Muscle of back (tissue), 13 donors: ENCODE data around the gene CKAP5. TPM values are rescaled to one million over a fixed set of nuclear protein-coding genes. Genes with fewer than 3 reads are reported as not detected.

ENCODE experiments used
- DNase-seq, 3 donors: peaks; one replicate each; pipeline versions ENCODE4 v3.0.0 to v3.0.0-alpha.2; 2013
- long read RNA-seq, 9 donors: transcript quantifications; one replicate each; lab custom pipeline, GENCODE V29; 2026
- polyA plus RNA-seq, 10 donors: library from polyadenylated mRNA; unstranded; fragments of 120-200 nt; gene quantifications; one replicate each; pipeline ENCODE4 v1.2.1, GENCODE V29; 2013; ENCODE audit not compliant: insufficient read length in 10 of 10

Gene CKAP5
- polyA plus RNA-seq: 10 to 100 TPM; 43.5 to 70.1 (median 55.1) TPM
- long read RNA-seq, donor 1: 0 reads
- long read RNA-seq, donor 2, full-length matches to known transcripts: 1 of 1 reads
- long read RNA-seq, donor 2, partial matches to known transcripts: 0 of 1 reads
- long read RNA-seq, donor 2, other reads (novel, unspliced or antisense): 0 of 1 reads
- long read RNA-seq, donor 3: 0 reads
- long read RNA-seq, donor 4: 0 reads
- long read RNA-seq, donor 5: 0 reads
- long read RNA-seq, donor 6, full-length matches to known transcripts: 1 of 17 reads
- long read RNA-seq, donor 6, partial matches to known transcripts: 16 of 17 reads
- long read RNA-seq, donor 6, other reads (novel, unspliced or antisense): 0 of 17 reads
- long read RNA-seq, donor 7, partial matches to known transcripts: 8 of 8 reads
- long read RNA-seq, donor 7, other reads (novel, unspliced or antisense): 0 of 8 reads
- long read RNA-seq, donor 8: 0 reads
- long read RNA-seq, donor 9: 0 reads

- peak; percentile 89 to 97 (median 92) for DNase-seq
Measured at GRCh38 chr11:46845740-46846509, at the start of gene CKAP5. Gene CKAP5 (minus strand): TSS chr11:46846280. CDS start chr11:46821231, 25,049 bp downstream.

GRCh38 chr11:46895821-46896220, 49.7 kb upstream of the CKAP5 start:
- DNase-seq: no peak

- no peak for DNase-seq
Measured at GRCh38 chr11:46894961-46895360, 48.9 kb upstream of the CKAP5 start.

- no peak for DNase-seq
Measured at GRCh38 chr11:46894506-46894905, 48.4 kb upstream of the CKAP5 start.

- no peak for DNase-seq
Measured at GRCh38 chr11:46892838-46893237, 46.8 kb upstream of the CKAP5 start.

- no peak for DNase-seq
Measured at GRCh38 chr11:46892109-46892508, 46.0 kb upstream of the CKAP5 start.

- DNase-seq: no peak
Measured at GRCh38 chr11:46890665-46891064, 44.6 kb upstream of the CKAP5 start.

GRCh38 chr11:46889689-46890475, 43.8 kb upstream of the CKAP5 start:
- DNase-seq: peak; percentile 67 to 85 (median 80)

GRCh38 chr11:46889251-46889650, 43.2 kb upstream of the CKAP5 start:
- DNase-seq: peak in 1 of 3 donors; percentile 6

GRCh38 chr11:46888636-46889035, 42.6 kb upstream of the CKAP5 start:
- DNase-seq: no peak

- DNase-seq: no peak
Measured at GRCh38 chr11:46886211-46886610, 40.1 kb upstream of the CKAP5 start.

GRCh38 chr11:46879056-46879585, 33.0 kb upstream of the CKAP5 start:
- no peak for DNase-seq

- no peak for DNase-seq
Measured at GRCh38 chr11:46877580-46877979, 31.5 kb upstream of the CKAP5 start.

- DNase-seq: no peak
Measured at GRCh38 chr11:46876471-46876870, 30.4 kb upstream of the CKAP5 start.

GRCh38 chr11:46874586-46874985, 28.5 kb upstream of the CKAP5 start:
- DNase-seq: no peak

GRCh38 chr11:46868912-46869311, 22.8 kb upstream of the CKAP5 start:
- DNase-seq: no peak

- no peak for DNase-seq
Measured at GRCh38 chr11:46865340-46865739, 19.3 kb upstream of the CKAP5 start.

- DNase-seq: no peak
Measured at GRCh38 chr11:46860218-46860617, 14.1 kb upstream of the CKAP5 start.

GRCh38 chr11:46858920-46859546, 13.0 kb upstream of the CKAP5 start:
- DNase-seq: no peak

GRCh38 chr11:46857666-46858065, 11.6 kb upstream of the CKAP5 start:
- no peak for DNase-seq
